ENCODE results near the gene PRKAR1B. TPM values are rescaled to one million over a fixed set of nuclear protein-coding genes. Genes with fewer than 3 reads are reported as not detected.

The PRKAR1B gene
- total and polyA plus RNA-seq, 10 of the 15 experiments (the other 5 are each of a cell fraction or from before 2014, with no cell fraction given): 1.4 to 45.6 (median 19.3) TPM

DNA sequence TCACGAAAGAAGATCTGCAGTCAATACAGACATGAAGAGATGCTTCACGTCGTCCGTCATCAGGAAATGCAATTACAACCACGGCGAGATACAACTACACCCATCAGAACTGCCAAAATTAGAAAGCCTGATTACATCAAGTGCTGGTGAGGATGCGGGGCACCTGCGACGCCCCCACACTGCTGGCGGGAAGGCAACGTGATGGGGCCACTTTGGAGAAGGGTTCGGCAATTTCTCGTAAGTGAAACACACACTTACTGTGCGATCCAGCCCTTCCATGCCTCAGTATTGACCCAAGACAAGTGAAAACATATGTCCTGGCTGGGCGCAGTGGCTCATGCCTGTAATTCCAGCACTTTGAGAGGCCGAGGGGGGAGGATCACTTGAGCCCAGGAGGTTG is 181.6 kb downstream of the PRKAR1B start:
- no TSS peak for BruUV-seq (replicated peaks)
- Histone ChIP-seq H2AFZ (ENCODE audit: control insufficient read depth, low read depth, low read length) (no peak overlapping the region), H3K27me3 (replicated peaks in 1 of 2; ENCODE audit: control insufficient read depth in 2 of 2, insufficient read depth in 2 of 2, low read length in 1 of 2) (no peaks in the 10 kb centered on the region), H3K9ac (ENCODE audit: control insufficient read depth, insufficient read depth, low read length) (no peak overlapping the region), H3K9me3 (replicated peaks; ENCODE audit: control insufficient read depth, insufficient read depth, low read length) (no peaks in the 10 kb centered on the region), H4K20me1 (ENCODE audit: control insufficient read depth, insufficient read depth) (no peaks in the 10 kb centered on the region), H3K4me1 (ENCODE audit: control insufficient read depth, insufficient read depth, low read length) (no peaks in the 10 kb centered on the region; the same call in 1 of the 2 replicates), H3K79me2 (ENCODE audit: control insufficient read depth, insufficient read depth, low read length) (no peaks in the 10 kb centered on the region), H3K4me2 (ENCODE audit: control insufficient read depth, insufficient read depth) (no peak overlapping the region), H3K4me3 (no peak overlapping the region), H3K36me3 (ENCODE audit: control insufficient read depth in 2 of 2, insufficient read depth in 2 of 2, low read length in 1 of 2) (no peaks in the 10 kb centered on the region), H3K27ac (ENCODE audit: control insufficient read depth, insufficient read depth) (no peak overlapping the region)
- 81% methylated on average over 16 of the region's 16 CpGs for WGBS (ENCODE audit: insufficient coverage, insufficient replicate concordance, low lambda C conversion rate, missing lambda C conversion rate)
- in situ Hi-C loops (cut with MboI): no loop called here
- no peak for TF ChIP-seq RCOR1 (conservative IDR thresholded peaks at IDR 0.05; ENCODE audit: low read depth, low read length)
- TF ChIP-seq POLR2AphosphoS2 (IDR thresholded peaks at IDR 0.05; ENCODE audit: low read depth, low read length): no peak
- TF ChIP-seq, protein P1, sequence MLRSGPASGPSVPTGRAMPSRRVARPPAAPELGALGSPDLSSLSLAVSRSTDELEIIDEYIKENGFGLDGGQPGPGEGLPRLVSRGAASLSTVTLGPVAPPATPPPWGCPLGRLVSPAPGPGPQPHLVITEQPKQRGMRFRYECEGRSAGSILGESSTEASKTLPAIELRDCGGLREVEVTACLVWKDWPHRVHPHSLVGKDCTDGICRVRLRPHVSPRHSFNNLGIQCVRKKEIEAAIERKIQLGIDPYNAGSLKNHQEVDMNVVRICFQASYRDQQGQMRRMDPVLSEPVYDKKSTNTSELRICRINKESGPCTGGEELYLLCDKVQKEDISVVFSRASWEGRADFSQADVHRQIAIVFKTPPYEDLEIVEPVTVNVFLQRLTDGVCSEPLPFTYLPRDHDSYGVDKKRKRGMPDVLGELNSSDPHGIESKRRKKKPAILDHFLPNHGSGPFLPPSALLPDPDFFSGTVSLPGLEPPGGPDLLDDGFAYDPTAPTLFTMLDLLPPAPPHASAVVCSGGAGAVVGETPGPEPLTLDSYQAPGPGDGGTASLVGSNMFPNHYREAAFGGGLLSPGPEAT (IDR thresholded peaks at IDR 0.05; ENCODE audit: low read depth): no peak
- TF ChIP-seq RFX5 (IDR thresholded peaks at IDR 0.05; ENCODE audit: low read depth, low read length): no peak
- TF ChIP-seq, protein P2, sequence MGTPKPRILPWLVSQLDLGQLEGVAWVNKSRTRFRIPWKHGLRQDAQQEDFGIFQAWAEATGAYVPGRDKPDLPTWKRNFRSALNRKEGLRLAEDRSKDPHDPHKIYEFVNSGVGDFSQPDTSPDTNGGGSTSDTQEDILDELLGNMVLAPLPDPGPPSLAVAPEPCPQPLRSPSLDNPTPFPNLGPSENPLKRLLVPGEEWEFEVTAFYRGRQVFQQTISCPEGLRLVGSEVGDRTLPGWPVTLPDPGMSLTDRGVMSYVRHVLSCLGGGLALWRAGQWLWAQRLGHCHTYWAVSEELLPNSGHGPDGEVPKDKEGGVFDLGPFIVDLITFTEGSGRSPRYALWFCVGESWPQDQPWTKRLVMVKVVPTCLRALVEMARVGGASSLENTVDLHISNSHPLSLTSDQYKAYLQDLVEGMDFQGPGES (IDR thresholded peaks at IDR 0.05): no peak
- no peak for TF ChIP-seq HDGF (IDR thresholded peaks at IDR 0.05)
- TF ChIP-seq GATAD2B (conservative IDR thresholded peaks at IDR 0.05; ENCODE audit: low read depth): no peak
- RAD21 ChIA-PET (ENCODE audit: unreplicated experiment): no interaction called here
- no peak for DNase-seq (ENCODE audit: low read depth, low spot score)
- CTCF ChIA-PET: no interaction called here
- no peak for FAIRE-seq
- ATAC-seq: no peak
- intact Hi-C loops (cut with micrococcal nuclease; ENCODE audit: unreplicated experiment): no loop called here
- POLR2A ChIA-PET: no interaction called here
- SMC1A ChIA-PET (ENCODE audit: uncharacterized antibody, unreplicated experiment): interaction anchor here (0.9 kb wide), 1 partner anchor 196 kb away, joined by 3 read pairs; no protein-coding TSS in a partner anchor

All from GM12878 (cell line).